GM12878 (cell line): Measurements from ENCODE around the gene VSIG10. TPM values are rescaled to one million over a fixed set of nuclear protein-coding genes. Genes with fewer than 3 reads are reported as not detected.

Experiments used
- ATAC-seq: fragments of 200-7000 bp; cut with Tn5 transposase; 3 replicates; pipeline ENCODE4 v1.9.1; 2020; ENCODE audit warnings: mild to moderate bottlenecking, moderate library complexity
- BruUV-seq: library from RNA; stranded (reverse); fragments of 400-500 nt; replicated peaks from 2 replicates; lab custom pipeline; 2021; lab: Mats Ljungman, UMichigan
- CTCF ChIA-PET: fragments of 300-600 bp; sonication (Branson Sonifier 250); formaldehyde crosslinking; extraction: SDS; loops from one replicate; lab custom pipeline; 2021; ENCODE audit warnings: inconsistent platforms; lab: Yijun Ruan, JAX
- POLR2A ChIA-PET: fragments of 350-600 bp; formaldehyde crosslinking; extraction: SDS; loops from one replicate; lab custom pipeline; 2021; ENCODE audit warnings: inconsistent platforms; lab: Charles Lee
- RAD21 ChIA-PET: fragments of 300-600 bp; sonication (Branson Sonifier 250); formaldehyde crosslinking; loops from one replicate; lab custom pipeline; 2023; ENCODE audit warnings: antibody characterized with exemption; ENCODE audit not compliant: unreplicated experiment; lab: Charles Lee
- SMC1A ChIA-PET: fragments of 300-600 bp; sonication (Branson Sonifier 250); formaldehyde crosslinking; loops from one replicate; lab custom pipeline; 2023; ENCODE audit not compliant: unreplicated experiment, uncharacterized antibody; lab: Charles Lee
- DNase-seq: peaks from one replicate; pipeline ENCODE4 v3.0.0-alpha.2; 2011; ENCODE audit warnings: low read depth, low spot score
- FAIRE-seq: peaks from 3 replicates; lab custom pipeline; 2011; peaks lifted over from hg19 to GRCh38; lab: Jason Lieb, UNC
- H2AFZ ChIP-seq: 2 replicates; pipeline ENCODE4 v1.6.0; 2011; ENCODE audit warnings: low read depth, low read length, control low read depth; ENCODE audit not compliant: control insufficient read depth
- H3K27ac ChIP-seq: 2 replicates; pipeline ENCODE4 v1.5.1; 2011; ENCODE audit warnings: control low read depth; ENCODE audit not compliant: control insufficient read depth, insufficient read depth
- H3K27me3 ChIP-seq, 2 experiments: replicated peaks in 1 of 2; 2 replicates each; pipeline versions ENCODE4 v1.6.0 to v1.6.1; 2011; ENCODE audit warnings: low read length in 1 of 2; ENCODE audit not compliant: control insufficient read depth in 2 of 2, insufficient read depth in 2 of 2
- H3K36me3 ChIP-seq, 2 experiments: 2 replicates each; pipeline ENCODE4 v1.5.1; 2011; ENCODE audit warnings: low read length in 1 of 2; ENCODE audit not compliant: control insufficient read depth in 2 of 2, insufficient read depth in 2 of 2
- H3K4me1 ChIP-seq: 2 replicates; pipeline ENCODE4 v1.6.1; 2011; ENCODE audit warnings: mild to moderate bottlenecking, low read length, moderate library complexity, mixed read lengths; ENCODE audit not compliant: control insufficient read depth, insufficient read depth
- H3K4me2 ChIP-seq: 2 replicates; pipeline ENCODE4 v1.6.0; 2011; ENCODE audit warnings: control low read depth; ENCODE audit not compliant: control insufficient read depth, insufficient read depth
- H3K4me3 ChIP-seq: fragments of 200-600 bp; sonication (generic); 2 replicates; pipeline ENCODE4 v1.5.1; 2016
- H3K79me2 ChIP-seq: 2 replicates; pipeline ENCODE4 v1.6.0; 2011; ENCODE audit warnings: low read length; ENCODE audit not compliant: control insufficient read depth, insufficient read depth
- H3K9ac ChIP-seq: 2 replicates; pipeline ENCODE4 v1.8.0; 2011; ENCODE audit warnings: low read length, control low read depth, mixed read lengths; ENCODE audit not compliant: control insufficient read depth, insufficient read depth
- H3K9me3 ChIP-seq: replicated peaks from 3 replicates; pipeline ENCODE4 v1.5.1; 2011; ENCODE audit warnings: mild to moderate bottlenecking, low read length; ENCODE audit not compliant: control insufficient read depth, insufficient read depth
- H4K20me1 ChIP-seq: 2 replicates; pipeline ENCODE4 v1.6.0; 2011; ENCODE audit not compliant: control insufficient read depth, insufficient read depth
- ATF7 ChIP-seq: fragments of 450-650 bp; IDR thresholded peaks from 2 replicates; pipeline ENCODE4 v1.6.1; 2016; ENCODE audit warnings: low read depth, mild to moderate bottlenecking
- CBX5 ChIP-seq: sonication (generic); IDR thresholded peaks from 2 replicates; pipeline ENCODE4 v1.6.1; 2016; ENCODE audit warnings: low read depth, moderate library complexity, mild to moderate bottlenecking, inconsistent platforms
- CEBPB ChIP-seq, 2 experiments: fragments of 150-350 bp in 1 of 2; IDR thresholded peaks; 2 replicates each; pipeline ENCODE4 v1.6.1; 2012 to 2014; ENCODE audit warnings: low read depth in 2 of 2, low read length in 2 of 2, borderline replicate concordance in 1 of 2, inconsistent platforms in 1 of 2
- CEBPZ ChIP-seq: fragments of 150-350 bp; IDR thresholded peaks from 2 replicates; pipeline ENCODE4 v1.6.1; 2016; ENCODE audit warnings: low read depth, low read length
- IKZF2 ChIP-seq, 2 experiments: fragments of 450-650 bp; IDR thresholded peaks; 2 replicates each; pipeline ENCODE4 v1.6.1; 2017; ENCODE audit warnings: mild to moderate bottlenecking in 2 of 2, moderate library complexity in 2 of 2
- JUND ChIP-seq: IDR thresholded peaks from 2 replicates; pipeline ENCODE4 v1.6.1; 2012; ENCODE audit warnings: low read depth, mild to moderate bottlenecking, low read length, improper control_type of control experiment, moderate library complexity
- NFXL1 ChIP-seq: fragments of 450-650 bp; IDR thresholded peaks from 2 replicates; pipeline ENCODE4 v1.6.1; 2017; ENCODE audit warnings: antibody characterized with exemption, mild to moderate bottlenecking, borderline replicate concordance
- NR2F1 ChIP-seq: fragments of 450-650 bp; conservative IDR thresholded peaks from 2 replicates; pipeline ENCODE4 v1.6.1; 2017; ENCODE audit warnings: mild to moderate bottlenecking
- RBBP5 ChIP-seq: fragments of 200-600 bp; sonication (generic); conservative IDR thresholded peaks from 2 replicates; pipeline ENCODE4 v1.6.1; 2016
- RUNX3 ChIP-seq: IDR thresholded peaks from 2 replicates; pipeline ENCODE4 v1.6.1; 2012; ENCODE audit warnings: low read length, inconsistent platforms
- USF1 ChIP-seq: IDR thresholded peaks from 2 replicates; pipeline ENCODE4 v1.6.1; 2011; ENCODE audit warnings: borderline replicate concordance, low read depth, mild to moderate bottlenecking, moderate library complexity, mixed read lengths, low read length; ENCODE audit not compliant: insufficient read depth; ENCODE audit errors: extremely low read length
- YY1 ChIP-seq: IDR thresholded peaks from 2 replicates; pipeline ENCODE4 v1.6.1; 2011; ENCODE audit warnings: low read depth, mild to moderate bottlenecking, low read length
- ZNF274 ChIP-seq: IDR thresholded peaks from one replicate; pipeline ENCODE4 v1.8.0; 2011; ENCODE audit not compliant: insufficient read length, insufficient read depth
- WGBS: methylation state at CpG from one replicate; pipeline ENCODE4 v1.1.6; 2016; ENCODE audit warnings: low lambda C conversion rate; ENCODE audit not compliant: insufficient replicate concordance, insufficient coverage; ENCODE audit errors: missing lambda C conversion rate; 5-methylcytosine and 5-hydroxymethylcytosine counted together
- in situ Hi-C: fragments of 300-500 bp; cut with MboI; formaldehyde crosslinking; loops from 9 replicates; pipeline ENCODE4 v1.14.3; 2018; ENCODE audit warnings: mixed read lengths
- intact Hi-C: fragments of 100-400 bp; cut with micrococcal nuclease; formaldehyde crosslinking; loops from one replicate; pipeline ENCODE4 v1.14.2; 2022; ENCODE audit not compliant: unreplicated experiment
- polyA plus RNA-seq, 11 experiments: library from polyadenylated mRNA; depleted of rRNA in 4 of 11; unstranded in 6 of 11; stranded (reverse) in 5 of 11; fragments of >200 nt; fragmentation: Nextera tagmentation in 4 of 11; fragmentation: Illumina TruSeq in 1 of 11; extraction: Ambion mirVana in 4 of 11; extraction: Trizol in 1 of 11; gene quantifications; 1 replicate in 1 of 11; 2 replicates in 10 of 11; pipeline versions ENCODE4 v1.2.1 to v1.2.3, GENCODE V29; 2011 to 2016; ENCODE audit warnings: inconsistent platforms in 2 of 11, missing spikeins in 2 of 11, low read depth in 1 of 11
- total RNA-seq, 4 experiments: library from RNA; depleted of rRNA in 3 of 4; stranded (reverse); fragments of >200 nt in 3 of 4; fragmentation: Illumina TruSeq in 1 of 4; extraction: Trizol in 1 of 4; gene quantifications; 2 replicates each; pipeline versions ENCODE4 v1.2.1 to v1.2.3, GENCODE V29; 2013 to 2021
- TF ChIP-seq, protein P1 (sequence below): fragments of 450-650 bp; IDR thresholded peaks from 2 replicates; pipeline ENCODE4 v1.6.1; 2017; ENCODE audit warnings: mild to moderate bottlenecking, low read depth, inconsistent platforms; ENCODE audit not compliant: poor library complexity, severe bottlenecking
- TF ChIP-seq, protein P2 (sequence below): IDR thresholded peaks from 2 replicates; pipeline ENCODE4 v1.6.1; 2012; ENCODE audit warnings: low read length, inconsistent platforms

The VSIG10 gene
- total and polyA plus RNA-seq, 10 of the 15 experiments (the other 5 are each of a cell fraction or from before 2014, with no cell fraction given) = 3.4 to 10.2 (median 5.8) TPM

GRCh38 chr12:118053071-118053985, 50.5 kb downstream of the VSIG10 start:
- H3K4me2 ChIP-seq = no peak overlapping the region
- ChIA-PET CTCF (interaction anchor here (0.7 to 6.1 kb wide), 3 partner anchors 8 to 179 kb away, joined by 3 to 72 read pairs (median 42); no protein-coding TSS in a partner anchor), POLR2A (no interaction called here), SMC1A (interaction anchor here (0.6 to 1.9 kb wide), 4 partner anchors 8 to 179 kb away, joined by 3 to 5 read pairs (median 3); no protein-coding TSS in a partner anchor), RAD21 (interaction anchor here (4.2 kb wide), 1 partner anchor 177 kb away, joined by 44 read pairs; no protein-coding TSS in a partner anchor)
- in situ Hi-C loops = no loop called here
- no peak overlapping the region for H3K27ac ChIP-seq
- no peak overlapping the region for H3K9ac ChIP-seq
- TF ChIP-seq NFXL1 (no peak), NR2F1 (no peak), YY1 (no peak), USF1 (no peak), IKZF2 (IDR thresholded peaks at IDR 0.05) (no peak), JUND (no peak), ATF7 (no peak), ZNF274 (no peak), RUNX3 (no peak), CBX5 (no peak), CEBPZ (no peak), CEBPB (IDR thresholded peaks at IDR 0.05; ENCODE audit: borderline replicate concordance in 1 of 2, low read depth in 2 of 2, low read length in 2 of 2) (no peak), RBBP5 (no peak)
- TF ChIP-seq, protein P1, sequence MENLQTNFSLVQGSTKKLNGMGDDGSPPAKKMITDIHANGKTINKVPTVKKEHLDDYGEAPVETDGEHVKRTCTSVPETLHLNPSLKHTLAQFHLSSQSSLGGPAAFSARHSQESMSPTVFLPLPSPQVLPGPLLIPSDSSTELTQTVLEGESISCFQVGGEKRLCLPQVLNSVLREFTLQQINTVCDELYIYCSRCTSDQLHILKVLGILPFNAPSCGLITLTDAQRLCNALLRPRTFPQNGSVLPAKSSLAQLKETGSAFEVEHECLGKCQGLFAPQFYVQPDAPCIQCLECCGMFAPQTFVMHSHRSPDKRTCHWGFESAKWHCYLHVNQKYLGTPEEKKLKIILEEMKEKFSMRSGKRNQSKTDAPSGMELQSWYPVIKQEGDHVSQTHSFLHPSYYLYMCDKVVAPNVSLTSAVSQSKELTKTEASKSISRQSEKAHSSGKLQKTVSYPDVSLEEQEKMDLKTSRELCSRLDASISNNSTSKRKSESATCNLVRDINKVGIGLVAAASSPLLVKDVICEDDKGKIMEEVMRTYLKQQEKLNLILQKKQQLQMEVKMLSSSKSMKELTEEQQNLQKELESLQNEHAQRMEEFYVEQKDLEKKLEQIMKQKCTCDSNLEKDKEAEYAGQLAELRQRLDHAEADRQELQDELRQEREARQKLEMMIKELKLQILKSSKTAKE = no peak
- TF ChIP-seq, protein P2, sequence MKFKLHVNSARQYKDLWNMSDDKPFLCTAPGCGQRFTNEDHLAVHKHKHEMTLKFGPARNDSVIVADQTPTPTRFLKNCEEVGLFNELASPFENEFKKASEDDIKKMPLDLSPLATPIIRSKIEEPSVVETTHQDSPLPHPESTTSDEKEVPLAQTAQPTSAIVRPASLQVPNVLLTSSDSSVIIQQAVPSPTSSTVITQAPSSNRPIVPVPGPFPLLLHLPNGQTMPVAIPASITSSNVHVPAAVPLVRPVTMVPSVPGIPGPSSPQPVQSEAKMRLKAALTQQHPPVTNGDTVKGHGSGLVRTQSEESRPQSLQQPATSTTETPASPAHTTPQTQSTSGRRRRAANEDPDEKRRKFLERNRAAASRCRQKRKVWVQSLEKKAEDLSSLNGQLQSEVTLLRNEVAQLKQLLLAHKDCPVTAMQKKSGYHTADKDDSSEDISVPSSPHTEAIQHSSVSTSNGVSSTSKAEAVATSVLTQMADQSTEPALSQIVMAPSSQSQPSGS = no peak
- FAIRE-seq = no peak
- no peak overlapping the region for H3K4me3 ChIP-seq
- H3K9me3 ChIP-seq = no peaks in the 10 kb centered on the region; the same call in 2 of the 3 replicates
- intact Hi-C loops = no loop called here
- DNase-seq = no peak
- ATAC-seq = no peak
- BruUV-seq = no TSS peak
- H3K79me2 ChIP-seq = peaks cover 3% of the 10 kb centered on the region
- peaks cover 0 to 13% of the 10 kb centered on the region in 2 experiments; a peak in 2 of 4 replicates for H3K36me3 ChIP-seq
- no peak overlapping the region for H2AFZ ChIP-seq
- no peaks in the 10 kb centered on the region for H4K20me1 ChIP-seq
- no peaks in the 10 kb centered on the region for H3K4me1 ChIP-seq
- WGBS = 93% methylated on average over 10 of the region's 10 CpGs
- H3K27me3 ChIP-seq = no peaks in the 10 kb centered on the region
